Neuronal stem cell (in vitro differentiated cells): Measurements from ENCODE around the gene ARF3.

Source experiments
- DNase-seq: peaks from one replicate; pipeline ENCODE4 v3.0.0-alpha.2; 2013; ENCODE audit warnings: low spot score
- H2AFZ ChIP-seq: one replicate; pipeline ENCODE4 v1.6.1; 2013; ENCODE audit warnings: mild to moderate bottlenecking, low read length, inconsistent platforms
- H2AK5ac ChIP-seq: 2 replicates; pipeline ENCODE4 v1.6.1; 2013; ENCODE audit warnings: low read depth, mild to moderate bottlenecking, inconsistent platforms, low read length, moderate library complexity, mixed read lengths
- H2BK120ac ChIP-seq: 2 replicates; pipeline ENCODE4 v1.6.1; 2013; ENCODE audit warnings: low read depth, mild to moderate bottlenecking, inconsistent platforms, low read length, moderate library complexity, mixed read lengths
- H2BK12ac ChIP-seq: one replicate; pipeline ENCODE4 v1.6.1; 2013; ENCODE audit warnings: low read length, inconsistent platforms
- H2BK15ac ChIP-seq: 2 replicates; pipeline ENCODE4 v1.6.1; 2013; ENCODE audit warnings: mild to moderate bottlenecking, low read length, inconsistent platforms, mixed read lengths
- H2BK5ac ChIP-seq: one replicate; pipeline ENCODE4 v1.6.1; 2013; ENCODE audit warnings: inconsistent platforms, mild to moderate bottlenecking, low read length, moderate library complexity
- H3K14ac ChIP-seq: one replicate; pipeline ENCODE4 v1.6.1; 2013; ENCODE audit warnings: low read length, inconsistent platforms
- H3K18ac ChIP-seq: 2 replicates; pipeline ENCODE4 v1.6.1; 2013; ENCODE audit warnings: low read length, inconsistent platforms
- H3K23ac ChIP-seq: 2 replicates; pipeline ENCODE4 v1.6.1; 2013; ENCODE audit warnings: low read depth, mild to moderate bottlenecking, mixed read lengths, low read length, inconsistent platforms; ENCODE audit not compliant: poor library complexity
- H3K27ac ChIP-seq: replicated peaks from 3 replicates; pipeline ENCODE4 v1.5.1; 2013; ENCODE audit warnings: low read length, inconsistent platforms
- H3K27me3 ChIP-seq, 3 experiments: 2 replicates each; pipeline ENCODE4 v1.6.1; 2013; ENCODE audit warnings: low read length in 3 of 3, mild to moderate bottlenecking in 2 of 3, inconsistent platforms in 1 of 3, low read depth in 1 of 3, mixed read lengths in 1 of 3, moderate library complexity in 1 of 3; ENCODE audit not compliant: control insufficient read depth in 3 of 3, insufficient read depth in 3 of 3
- H3K36me3 ChIP-seq, 2 donors: replicated peaks in 1 of 2; 2 replicates each; pipeline ENCODE4 v1.6.1; 2013; ENCODE audit warnings: low read length in 2 of 2; ENCODE audit not compliant: control insufficient read depth in 2 of 2, insufficient read depth in 2 of 2
- H3K4ac ChIP-seq: 2 replicates; pipeline ENCODE4 v1.6.1; 2013; ENCODE audit warnings: inconsistent platforms, mild to moderate bottlenecking, low read length, moderate library complexity
- H3K4me1 ChIP-seq, 2 donors: 1 replicate in 1 of 2; 2 replicates in 1 of 2; pipeline ENCODE4 v1.6.1; 2013; ENCODE audit warnings: low read length in 2 of 2, low read depth in 1 of 2; ENCODE audit not compliant: control insufficient read depth in 2 of 2, insufficient read depth in 1 of 2
- H3K4me2 ChIP-seq: one replicate; pipeline ENCODE4 v1.6.1; 2013; ENCODE audit warnings: mild to moderate bottlenecking, low read length, inconsistent platforms; ENCODE audit not compliant: insufficient read depth, poor library complexity, severe bottlenecking
- H3K4me3 ChIP-seq, 2 donors: 2 replicates each; pipeline ENCODE4 v1.5.1; 2013; ENCODE audit warnings: low read length in 2 of 2, mild to moderate bottlenecking in 2 of 2, inconsistent platforms in 1 of 2, moderate library complexity in 1 of 2
- H3K79me1 ChIP-seq: one replicate; pipeline ENCODE4 v1.6.1; 2013; ENCODE audit warnings: low read depth, mild to moderate bottlenecking, inconsistent platforms, low read length, moderate library complexity
- H3K9ac ChIP-seq: one replicate; pipeline ENCODE4 v1.6.1; 2013; ENCODE audit warnings: mild to moderate bottlenecking, low read depth, low read length, inconsistent platforms; ENCODE audit not compliant: poor library complexity
- H3K9me3 ChIP-seq, 2 donors: replicated peaks in 1 of 2; 2 replicates each; pipeline versions ENCODE3 to v1.6.1; 2013; ENCODE audit warnings: low read length in 2 of 2, mild to moderate bottlenecking in 2 of 2, inconsistent platforms in 1 of 2, low read depth in 1 of 2, mixed read lengths in 1 of 2, moderate library complexity in 1 of 2; ENCODE audit not compliant: control insufficient read depth in 2 of 2, insufficient read depth in 1 of 2
- H4K8ac ChIP-seq: one replicate; pipeline ENCODE4 v1.6.1; 2013; ENCODE audit warnings: low read depth, mild to moderate bottlenecking, inconsistent platforms, low read length, moderate library complexity
- H4K91ac ChIP-seq: one replicate; pipeline ENCODE4 v1.6.1; 2013; ENCODE audit warnings: low read length, low read depth, mild to moderate bottlenecking, inconsistent platforms; ENCODE audit not compliant: poor library complexity
- WGBS, 2 donors: extraction: QIAGEN DNeasy Blood & Tissue Kit; methylation state at CpG; one replicate each; pipeline ENCODE4 v1.1.7; 2013; ENCODE audit warnings: missing lambda C conversion rate in 2 of 2, mixed read lengths in 1 of 2; ENCODE audit not compliant: insufficient read length in 2 of 2, insufficient replicate concordance in 1 of 2; ENCODE audit errors: extremely low coverage in 2 of 2; 5-methylcytosine and 5-hydroxymethylcytosine counted together

Gene ARF3

GRCh38 chr12:48980953-48981756 is 23.9 kb upstream of the ARF3 start:
- Histone ChIP-seq H3K27ac (no peak overlapping the region), H3K9ac (peak overlapping the region; percentile 80), H3K36me3 (no peaks in the 10 kb centered on the region), H3K79me1 (no peaks in the 10 kb centered on the region), H3K27me3 (peaks cover 74 to 98% (median 98%) of the 10 kb centered on the region in 3 experiments), H3K14ac (peak overlapping the region; percentile 49), H3K4me1 (peaks cover 3 to 23% of the 10 kb centered on the region in 2 donors), H3K18ac (peak overlapping the region; percentile 93), H2BK120ac (no peak overlapping the region), H2BK12ac (peak overlapping the region; percentile 53), H3K4me2 (peak overlapping the region; percentile 29), H2BK5ac (no peak overlapping the region), H3K4me3 (peak overlapping the region; percentile 20 to 63), H4K91ac (no peak overlapping the region), H2AFZ (peak overlapping the region; percentile 73), H2AK5ac (peak overlapping the region; percentile 64), H3K9me3 (peaks cover 0 to 5% of the 10 kb centered on the region in 2 donors), H2BK15ac (no peak overlapping the region), H3K4ac (no peak overlapping the region), H4K8ac (no peak overlapping the region), H3K23ac (peak overlapping the region; percentile 91)
- WGBS, 2 donors = no CpG with 5 or more reads among the region's 91 CpGs
- no peak for DNase-seq

GRCh38 chr12:48980389-48980952 is 23.2 kb upstream of the ARF3 start:
- H3K9ac ChIP-seq = no peak overlapping the region
- H2AFZ ChIP-seq = peak overlapping the region; percentile 73
- no peak overlapping the region for H3K4ac ChIP-seq
- peaks cover 0 to 5% of the 10 kb centered on the region in 2 donors for H3K9me3 ChIP-seq
- peak overlapping the region; percentile 74 for H3K18ac ChIP-seq
- H3K14ac ChIP-seq = no peak overlapping the region
- peak overlapping the region; percentile 64 for H2AK5ac ChIP-seq
- no peaks in the 10 kb centered on the region for H3K79me1 ChIP-seq
- peaks cover 3 to 18% of the 10 kb centered on the region in 2 donors for H3K4me1 ChIP-seq
- H3K23ac ChIP-seq = peak overlapping the region; percentile 91
- H4K8ac ChIP-seq = no peak overlapping the region
- H2BK15ac ChIP-seq = no peak overlapping the region
- no peak overlapping the region for H3K4me3 ChIP-seq
- no peak overlapping the region for H4K91ac ChIP-seq
- WGBS, 2 donors = no CpG with 5 or more reads among the region's 46 CpGs
- no peak overlapping the region for H3K27ac ChIP-seq
- H3K27me3 ChIP-seq = peaks cover 70 to 98% (median 98%) of the 10 kb centered on the region in 3 experiments
- no peak overlapping the region for H2BK12ac ChIP-seq
- no peak overlapping the region for H3K4me2 ChIP-seq
- H3K36me3 ChIP-seq = no peaks in the 10 kb centered on the region
- no peak overlapping the region for H2BK5ac ChIP-seq
- H2BK120ac ChIP-seq = no peak overlapping the region
- DNase-seq = no peak

GRCh38 chr12:48979602-48980388 is 22.5 kb upstream of the ARF3 start:
- H2BK15ac ChIP-seq = no peak overlapping the region
- peak overlapping the region; percentile 77 for H2AK5ac ChIP-seq
- H4K8ac ChIP-seq = no peak overlapping the region
- H2BK5ac ChIP-seq = no peak overlapping the region
- no peak overlapping the region for H3K27ac ChIP-seq
- no peaks in the 10 kb centered on the region for H3K36me3 ChIP-seq
- H2BK12ac ChIP-seq = no peak overlapping the region
- H3K4me3 ChIP-seq = no peak overlapping the region
- peaks cover 0 to 5% of the 10 kb centered on the region in 2 donors for H3K9me3 ChIP-seq
- no peaks in the 10 kb centered on the region for H3K79me1 ChIP-seq
- H2BK120ac ChIP-seq = no peak overlapping the region
- H3K4me1 ChIP-seq = peaks cover 3 to 15% of the 10 kb centered on the region in 2 donors
- H2AFZ ChIP-seq = peak overlapping the region; percentile 73
- DNase-seq = no peak
- no CpG with 5 or more reads among the region's 55 CpGs for WGBS, 2 donors
- no peak overlapping the region for H3K4ac ChIP-seq
- peak overlapping the region; percentile 31 for H3K9ac ChIP-seq
- H3K14ac ChIP-seq = no peak overlapping the region
- H3K27me3 ChIP-seq = peaks cover 66 to 98% (median 97%) of the 10 kb centered on the region in 3 experiments
- no peak overlapping the region for H3K4me2 ChIP-seq
- H3K23ac ChIP-seq = peak overlapping the region; percentile 82
- no peak overlapping the region for H4K91ac ChIP-seq
- H3K18ac ChIP-seq = peak overlapping the region; percentile 60
